ACC112 (cell line): ENCODE data around the gene GPR6.

ENCODE experiments used
- H2AFZ ChIP-seq: fragments of 200-600 bp; sonication (generic); one replicate; pipeline ENCODE4 v1.6.0; 2017; ENCODE audit warnings: antibody characterized with exemption, low read length; ENCODE audit not compliant: unreplicated experiment
- H3K27ac ChIP-seq: fragments of 200-600 bp; sonication (generic); 2 replicates; pipeline ENCODE4 v1.5.1; 2014; ENCODE audit warnings: low read depth, mild to moderate bottlenecking, antibody characterized with exemption, low read length, moderate library complexity
- H3K27me3 ChIP-seq: fragments of 200-600 bp; sonication (generic); 2 replicates; pipeline ENCODE4 v1.6.1; 2014; ENCODE audit warnings: mild to moderate bottlenecking, antibody characterized with exemption, low read length, moderate library complexity, mixed read lengths; ENCODE audit not compliant: insufficient read depth
- H3K36me3 ChIP-seq: fragments of 200-600 bp; sonication (generic); 2 replicates; pipeline ENCODE4 v1.6.1; 2016; ENCODE audit warnings: mild to moderate bottlenecking, antibody characterized with exemption, low read length, moderate library complexity, mixed read lengths; ENCODE audit not compliant: insufficient read depth
- H3K4me1 ChIP-seq: fragments of 200-600 bp; sonication (generic); one replicate; pipeline ENCODE4 v1.6.1; 2016; ENCODE audit warnings: low read length, mixed read lengths; ENCODE audit not compliant: insufficient read depth, unreplicated experiment, control insufficient read depth
- H3K4me3 ChIP-seq: fragments of 200-600 bp; sonication (generic); 2 replicates; pipeline ENCODE4 v1.5.1; 2014; ENCODE audit warnings: mild to moderate bottlenecking, low read depth, low read length
- H3K79me2 ChIP-seq: fragments of 200-600 bp; sonication (generic); one replicate; pipeline ENCODE4 v1.6.0; 2016; ENCODE audit warnings: low read length; ENCODE audit not compliant: control insufficient read depth, unreplicated experiment, insufficient read depth

The GPR6 gene, protein sequence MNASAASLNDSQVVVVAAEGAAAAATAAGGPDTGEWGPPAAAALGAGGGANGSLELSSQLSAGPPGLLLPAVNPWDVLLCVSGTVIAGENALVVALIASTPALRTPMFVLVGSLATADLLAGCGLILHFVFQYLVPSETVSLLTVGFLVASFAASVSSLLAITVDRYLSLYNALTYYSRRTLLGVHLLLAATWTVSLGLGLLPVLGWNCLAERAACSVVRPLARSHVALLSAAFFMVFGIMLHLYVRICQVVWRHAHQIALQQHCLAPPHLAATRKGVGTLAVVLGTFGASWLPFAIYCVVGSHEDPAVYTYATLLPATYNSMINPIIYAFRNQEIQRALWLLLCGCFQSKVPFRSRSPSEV

DNA sequence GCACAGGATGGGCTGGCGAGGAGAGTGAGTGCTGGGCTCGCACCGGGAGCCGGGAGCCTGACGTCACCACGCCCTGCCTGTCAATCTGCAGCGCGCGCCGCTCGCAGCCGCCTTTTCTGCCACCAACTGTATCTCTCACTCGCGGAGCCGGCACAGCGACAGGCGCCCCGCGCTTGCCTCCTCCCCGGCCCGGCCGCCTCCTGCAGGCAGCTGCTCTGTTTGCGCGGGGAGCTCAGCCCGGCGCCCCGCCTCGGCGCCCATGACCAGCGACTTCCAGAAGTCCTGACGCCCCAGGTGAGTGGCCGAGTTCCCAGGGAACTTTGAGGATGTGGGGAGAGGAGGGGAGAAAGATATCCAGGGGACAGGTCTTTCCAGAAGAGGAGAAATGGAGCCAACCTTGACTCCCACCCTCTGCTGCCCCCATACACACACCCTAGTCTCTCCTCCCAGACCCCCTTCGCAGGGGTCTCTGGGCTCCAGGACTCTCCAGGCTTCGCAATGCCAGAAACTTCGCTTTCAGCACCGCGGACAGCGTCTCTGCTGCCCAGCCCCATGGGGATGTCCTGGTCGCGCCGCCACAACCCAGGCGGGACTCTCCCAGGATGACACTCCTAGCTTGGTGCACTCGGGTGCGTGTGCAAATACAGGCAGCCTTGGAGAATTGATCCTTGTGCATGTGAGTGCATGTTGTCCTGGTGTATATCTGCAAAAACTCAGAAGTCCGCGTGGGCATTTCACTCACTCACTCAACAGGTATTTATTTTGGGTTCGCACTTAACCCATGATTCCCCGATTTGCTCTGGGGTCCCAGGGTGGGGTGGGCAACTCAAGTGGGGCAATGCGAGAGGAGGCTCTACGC lies at the start of gene GPR6:
Gene GPR6 (plus strand): TSS at position 138 of the 859 bp plus-strand sequence. CDS start 802 bp downstream, outside the sequence.
- Histone ChIP-seq H2AFZ (no peak within 1 kb of the TSS), H3K4me1 (no peaks in the 10 kb centered on the region), H3K27ac (no peak within 1 kb of the TSS), H3K27me3 (peaks cover 96% of the 10 kb centered on the region), H3K36me3 (no peaks in the 10 kb centered on the region), H3K79me2 (no peaks in the 10 kb centered on the region), H3K4me3 (no peak within 1 kb of the TSS)

DNA sequence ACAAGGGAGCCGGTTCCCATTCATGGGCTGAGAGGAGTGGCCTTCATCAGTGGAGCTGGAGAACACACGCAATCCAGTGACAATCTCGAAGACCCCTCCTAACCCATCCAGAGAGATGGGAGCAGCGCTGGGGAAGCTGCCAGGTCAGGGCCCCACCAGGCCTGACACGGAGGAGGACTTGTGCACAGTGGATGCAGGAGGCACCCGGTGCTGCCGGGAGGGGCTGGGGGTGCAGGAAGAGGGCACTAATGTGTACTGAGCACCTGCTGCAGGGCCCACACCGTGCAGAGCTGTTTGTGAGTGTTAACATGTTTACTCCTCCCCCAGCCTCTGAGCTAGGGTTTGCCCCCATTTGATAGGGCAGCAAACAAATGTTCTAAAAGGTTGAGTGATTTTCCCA lies 43.8 kb upstream of the GPR6 start:
- no peak overlapping the region for H2AFZ ChIP-seq
- H3K4me3 ChIP-seq, result no peak overlapping the region
- H3K79me2 ChIP-seq, result no peaks in the 10 kb centered on the region
- peaks cover 2% of the 10 kb centered on the region; the same call in 1 of the 2 replicates for H3K27me3 ChIP-seq
- no peaks in the 10 kb centered on the region for H3K4me1 ChIP-seq
- H3K36me3 ChIP-seq, result no peaks in the 10 kb centered on the region
- no peak overlapping the region for H3K27ac ChIP-seq

DNA sequence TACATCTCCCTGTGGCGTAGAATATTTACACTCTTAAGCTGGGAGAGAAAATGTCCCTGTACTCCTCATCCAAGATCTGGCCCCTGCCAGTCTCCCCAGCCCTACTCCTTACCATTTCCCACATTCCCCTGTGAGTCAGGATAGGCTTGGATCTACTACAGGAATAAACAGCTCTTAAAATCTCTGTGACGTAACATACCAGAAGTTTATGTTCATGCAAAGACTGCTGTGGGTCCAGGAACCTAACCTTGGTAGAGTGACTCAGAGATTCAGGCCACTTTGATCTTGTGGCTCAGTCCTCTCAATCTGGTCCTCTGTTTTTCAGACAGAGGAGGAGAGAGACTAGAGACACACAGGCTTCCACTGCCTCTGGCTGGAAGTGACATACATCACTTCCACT lies 38.5 kb upstream of the GPR6 start:
- Histone ChIP-seq H3K27ac (no peak overlapping the region), H2AFZ (no peak overlapping the region), H3K4me3 (no peak overlapping the region), H3K36me3 (no peaks in the 10 kb centered on the region), H3K79me2 (no peaks in the 10 kb centered on the region), H3K27me3 (peaks cover 56% of the 10 kb centered on the region), H3K4me1 (no peaks in the 10 kb centered on the region)

DNA sequence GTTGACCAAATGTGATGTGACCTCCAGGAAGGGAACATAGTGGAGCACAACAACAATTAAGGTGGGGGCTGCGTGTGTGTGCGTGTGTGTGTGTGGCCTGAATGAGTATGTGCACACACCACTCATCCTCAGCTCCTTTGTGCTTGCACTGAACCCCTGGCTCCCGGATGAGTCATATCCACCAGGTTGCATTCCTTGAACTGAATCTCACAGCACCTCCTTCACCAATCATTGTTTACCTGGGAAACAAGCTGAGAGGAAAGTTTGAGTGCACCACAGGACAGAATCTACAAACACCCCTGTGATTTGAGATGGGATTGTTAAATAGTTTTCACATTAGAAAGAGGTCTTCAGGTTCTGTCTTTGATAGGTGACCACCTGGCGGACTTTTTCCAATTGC lies 33.7 kb upstream of the GPR6 start:
- H2AFZ ChIP-seq, result no peak overlapping the region
- peaks cover 94% of the 10 kb centered on the region for H3K27me3 ChIP-seq
- no peaks in the 10 kb centered on the region for H3K79me2 ChIP-seq
- H3K4me3 ChIP-seq, result no peak overlapping the region
- H3K36me3 ChIP-seq, result no peaks in the 10 kb centered on the region
- no peaks in the 10 kb centered on the region for H3K4me1 ChIP-seq
- H3K27ac ChIP-seq, result no peak overlapping the region

DNA sequence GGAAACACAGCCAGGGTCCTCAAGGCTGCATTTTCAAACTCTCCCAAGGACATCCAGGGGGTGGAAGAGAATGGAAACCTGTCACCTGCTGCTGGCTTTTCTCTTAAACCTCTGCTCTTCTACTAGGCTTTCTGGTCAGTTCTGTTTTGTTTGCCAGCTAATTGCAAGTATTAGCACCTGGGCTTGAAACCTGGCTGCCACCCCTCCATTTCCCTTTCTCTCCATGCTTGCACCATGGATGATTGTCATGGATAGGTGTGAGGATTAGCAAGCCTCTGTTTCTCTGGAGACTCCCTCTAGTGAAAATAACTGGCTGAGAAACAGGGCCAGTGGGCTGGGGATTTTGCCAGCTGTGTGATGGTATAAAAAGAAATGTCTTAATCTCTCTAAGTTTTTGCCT lies 33.0 kb upstream of the GPR6 start:
- peaks cover 94% of the 10 kb centered on the region for H3K27me3 ChIP-seq
- no peak overlapping the region for H3K4me3 ChIP-seq
- H3K36me3 ChIP-seq, result no peaks in the 10 kb centered on the region
- H3K4me1 ChIP-seq, result no peaks in the 10 kb centered on the region
- H3K27ac ChIP-seq, result no peak overlapping the region
- no peak overlapping the region for H2AFZ ChIP-seq
- no peaks in the 10 kb centered on the region for H3K79me2 ChIP-seq

DNA sequence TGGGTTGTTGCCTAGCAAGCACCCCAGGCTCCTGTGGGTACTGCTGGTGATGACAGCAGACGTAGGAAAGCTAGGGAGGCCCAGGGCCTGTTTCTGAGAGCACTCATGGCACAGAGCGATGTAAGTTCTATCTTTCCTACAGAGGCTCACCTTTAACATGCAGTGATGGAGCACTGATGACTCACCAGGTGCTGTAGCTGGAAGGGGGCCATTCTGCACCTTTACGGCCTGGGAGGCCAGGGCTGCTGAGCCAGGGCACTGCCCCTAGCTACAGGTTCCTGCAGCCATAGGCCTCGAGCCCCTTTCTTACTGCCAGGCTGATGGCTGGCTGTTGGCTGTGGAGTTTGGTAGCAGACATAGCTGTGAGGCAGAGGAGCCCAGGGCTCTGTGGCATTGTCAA lies 31.1 kb upstream of the GPR6 start:
- Histone ChIP-seq H3K4me3 (no peak overlapping the region), H3K4me1 (no peaks in the 10 kb centered on the region), H3K27me3 (peaks cover 89% of the 10 kb centered on the region), H3K79me2 (no peaks in the 10 kb centered on the region), H3K36me3 (no peaks in the 10 kb centered on the region), H3K27ac (no peak overlapping the region), H2AFZ (no peak overlapping the region)

DNA sequence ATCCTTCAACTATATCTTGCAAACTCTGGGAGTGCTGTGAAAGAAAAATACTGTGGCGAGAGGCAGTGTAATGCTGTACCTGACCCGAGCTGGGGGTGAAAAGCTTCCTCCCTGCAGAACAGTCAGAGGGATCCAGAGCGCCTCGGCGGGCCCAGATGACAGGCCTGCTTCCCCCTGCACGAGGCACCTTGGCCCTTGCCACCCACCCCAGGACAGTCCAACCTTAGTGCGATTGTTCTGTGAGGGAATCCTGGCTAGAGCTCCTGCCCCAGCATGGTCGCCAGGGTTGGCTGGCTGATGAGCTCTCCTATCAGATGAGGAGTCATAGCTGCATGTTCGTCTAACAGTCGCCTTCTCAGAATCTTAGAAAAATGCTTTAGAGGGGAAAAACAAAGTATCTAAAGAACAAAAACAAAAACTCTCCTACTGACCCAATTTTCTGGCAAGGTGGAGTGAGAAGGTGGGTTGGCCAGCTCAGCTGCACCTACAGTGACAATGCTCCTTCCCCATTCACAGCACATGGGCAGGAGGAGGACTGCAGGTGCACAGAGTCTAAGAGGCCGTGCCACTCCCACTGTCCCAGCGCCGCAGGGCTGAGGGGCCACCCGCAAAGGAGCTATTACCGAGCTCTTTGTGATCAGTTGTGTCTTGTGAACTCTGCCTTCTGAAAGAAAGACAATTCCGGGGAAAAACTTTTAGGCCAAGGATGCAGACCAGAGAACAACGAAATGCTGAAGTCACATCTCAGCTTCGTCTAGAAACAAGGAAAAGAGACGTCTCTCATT lies 28.6 kb upstream of the GPR6 start:
- H3K27ac ChIP-seq, result no peak overlapping the region
- no peak overlapping the region for H2AFZ ChIP-seq
- H3K36me3 ChIP-seq, result no peaks in the 10 kb centered on the region
- H3K79me2 ChIP-seq, result no peaks in the 10 kb centered on the region
- H3K4me3 ChIP-seq, result no peak overlapping the region
- H3K27me3 ChIP-seq, result peaks cover 86% of the 10 kb centered on the region
- no peaks in the 10 kb centered on the region for H3K4me1 ChIP-seq

DNA sequence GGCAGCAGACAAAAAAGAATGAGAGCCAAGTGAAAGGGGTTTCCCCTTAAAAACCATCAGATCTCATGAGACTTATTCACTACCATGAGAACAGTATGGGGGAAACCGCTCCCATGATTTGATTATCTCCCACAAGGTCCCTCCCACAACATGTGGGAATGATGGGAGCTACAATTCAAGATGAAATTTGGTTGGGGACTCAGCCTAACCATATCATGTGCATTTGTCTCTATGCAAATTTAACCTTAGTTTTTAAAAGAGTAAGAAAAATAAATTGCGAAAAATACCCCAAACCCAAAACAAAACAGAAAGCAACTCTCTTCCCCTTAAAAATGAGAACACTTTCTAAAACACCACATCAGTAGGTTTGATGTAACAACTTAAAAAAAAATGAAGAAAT lies 22.6 kb upstream of the GPR6 start:
- H3K27ac ChIP-seq, result no peak overlapping the region
- peaks cover 69% of the 10 kb centered on the region for H3K27me3 ChIP-seq
- no peaks in the 10 kb centered on the region for H3K79me2 ChIP-seq
- H2AFZ ChIP-seq, result no peak overlapping the region
- no peaks in the 10 kb centered on the region for H3K4me1 ChIP-seq
- no peaks in the 10 kb centered on the region for H3K36me3 ChIP-seq
- no peak overlapping the region for H3K4me3 ChIP-seq

DNA sequence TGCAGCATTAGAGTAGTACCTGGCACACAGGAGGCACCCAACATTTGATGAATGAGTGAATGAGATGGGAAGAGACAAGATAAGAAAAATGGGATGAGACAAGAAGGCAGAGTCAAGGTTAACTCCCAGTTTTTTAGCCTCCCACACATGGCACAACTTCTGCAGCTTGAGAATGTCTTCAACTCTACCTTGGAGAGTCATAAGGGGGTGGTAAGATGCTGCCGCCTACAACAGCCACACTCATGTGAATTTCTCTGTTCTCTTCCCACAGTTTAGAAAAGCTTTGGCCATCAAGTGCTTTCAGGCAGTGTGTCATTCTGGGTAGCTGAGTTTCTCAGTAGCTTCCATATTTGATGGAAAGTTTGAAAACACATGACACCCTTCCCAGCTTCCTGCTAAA lies 19.5 kb upstream of the GPR6 start:
- Histone ChIP-seq H3K4me3 (no peak overlapping the region), H3K27me3 (peaks cover 41% of the 10 kb centered on the region), H3K79me2 (no peaks in the 10 kb centered on the region), H3K4me1 (no peaks in the 10 kb centered on the region), H3K27ac (no peak overlapping the region), H3K36me3 (no peaks in the 10 kb centered on the region), H2AFZ (no peak overlapping the region)

DNA sequence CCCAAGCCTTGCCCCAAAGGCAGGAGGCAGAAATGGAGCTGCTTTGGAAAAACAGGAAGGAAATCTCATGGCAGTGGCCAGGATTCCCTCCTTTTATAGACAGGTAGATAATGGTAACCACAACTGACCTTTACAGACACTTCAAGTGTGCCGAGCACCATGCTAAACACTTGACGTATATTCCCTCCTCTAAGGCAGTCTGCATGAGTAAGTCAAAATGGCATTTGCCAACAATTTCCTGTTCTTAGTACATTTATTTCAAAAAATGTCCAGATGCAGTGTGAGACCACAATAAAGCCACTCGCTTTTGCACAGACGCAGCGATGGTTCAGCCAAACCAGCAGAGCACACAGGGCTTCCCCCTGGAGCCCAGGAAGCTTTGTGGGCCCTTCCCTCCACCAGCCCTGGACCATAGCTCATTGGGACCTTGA lies 16.5 kb upstream of the GPR6 start:
- no peak overlapping the region for H2AFZ ChIP-seq
- H3K4me3 ChIP-seq, result no peak overlapping the region
- H3K36me3 ChIP-seq, result no peaks in the 10 kb centered on the region
- H3K79me2 ChIP-seq, result no peaks in the 10 kb centered on the region
- no peak overlapping the region for H3K27ac ChIP-seq
- H3K27me3 ChIP-seq, result peaks cover 29% of the 10 kb centered on the region
- H3K4me1 ChIP-seq, result no peaks in the 10 kb centered on the region
